Gastrocnemius medialis (tissue), 4 donors: Measurements from ENCODE around the gene IFITM5.

Experiments used
- POLR2A ChIP-seq, 2 donors: fragments of 450-650 bp; IDR thresholded peaks; one replicate each; pipeline ENCODE4 v1.6.1; 2017; ENCODE audit warnings: antibody characterized with exemption in 2 of 2, mild to moderate bottlenecking in 2 of 2, moderate library complexity in 2 of 2
- TF ChIP-seq, protein P1 (sequence below), 5 experiments: fragments of 450-650 bp in 3 of 5; fragments of 200-600 bp in 2 of 5; sonication (generic) in 2 of 5; IDR thresholded peaks in 4 of 5; conservative IDR thresholded peaks in 1 of 5; 1 replicate in 4 of 5; 2 replicates in 1 of 5; pipeline ENCODE4 v1.5.1; 2016 to 2019; ENCODE audit warnings: antibody characterized with exemption in 5 of 5, mild to moderate bottlenecking in 3 of 5, moderate library complexity in 3 of 5

DNA sequence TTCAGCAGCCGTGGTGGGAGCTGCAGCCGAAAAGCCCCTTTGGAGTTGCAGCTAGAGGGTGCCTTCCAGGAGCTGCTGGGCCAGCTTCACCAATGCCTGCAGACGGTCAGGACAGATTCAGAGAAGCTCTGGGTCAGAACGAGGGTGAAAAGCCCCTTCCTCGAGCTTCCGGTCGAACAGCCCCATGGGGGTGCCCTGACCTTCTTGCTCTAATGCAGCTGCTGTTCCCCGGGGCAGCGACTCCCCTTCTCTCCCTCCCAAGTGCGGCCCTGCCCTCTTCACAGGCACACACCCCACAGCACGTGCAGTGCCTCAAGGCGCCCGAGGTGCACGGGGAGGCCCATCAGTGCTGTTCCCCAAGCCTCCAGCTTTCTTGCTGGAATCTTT lies 31.0 kb upstream of the IFITM5 start:
- TF ChIP-seq, protein P1, sequence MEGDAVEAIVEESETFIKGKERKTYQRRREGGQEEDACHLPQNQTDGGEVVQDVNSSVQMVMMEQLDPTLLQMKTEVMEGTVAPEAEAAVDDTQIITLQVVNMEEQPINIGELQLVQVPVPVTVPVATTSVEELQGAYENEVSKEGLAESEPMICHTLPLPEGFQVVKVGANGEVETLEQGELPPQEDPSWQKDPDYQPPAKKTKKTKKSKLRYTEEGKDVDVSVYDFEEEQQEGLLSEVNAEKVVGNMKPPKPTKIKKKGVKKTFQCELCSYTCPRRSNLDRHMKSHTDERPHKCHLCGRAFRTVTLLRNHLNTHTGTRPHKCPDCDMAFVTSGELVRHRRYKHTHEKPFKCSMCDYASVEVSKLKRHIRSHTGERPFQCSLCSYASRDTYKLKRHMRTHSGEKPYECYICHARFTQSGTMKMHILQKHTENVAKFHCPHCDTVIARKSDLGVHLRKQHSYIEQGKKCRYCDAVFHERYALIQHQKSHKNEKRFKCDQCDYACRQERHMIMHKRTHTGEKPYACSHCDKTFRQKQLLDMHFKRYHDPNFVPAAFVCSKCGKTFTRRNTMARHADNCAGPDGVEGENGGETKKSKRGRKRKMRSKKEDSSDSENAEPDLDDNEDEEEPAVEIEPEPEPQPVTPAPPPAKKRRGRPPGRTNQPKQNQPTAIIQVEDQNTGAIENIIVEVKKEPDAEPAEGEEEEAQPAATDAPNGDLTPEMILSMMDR (IDR thresholded peaks at IDR 0.05 in 4 of 5, conservative IDR thresholded peaks at IDR 0.05 in 1 of 5): no peak
- no peak for TF ChIP-seq POLR2A (IDR thresholded peaks at IDR 0.05)
